CD1c-positive myeloid dendritic cell (primary cell): ENCODE data around the gene MTFP1.
"Not testable (repeated sequence)": the region's sequence is repeated elsewhere in the genome, so short reads cannot be mapped to it uniquely, and the experiment has no call there.

Experiments used
- DNase-seq: peaks from one replicate; pipeline ENCODE4 v3.0.0-alpha.2; 2016; ENCODE audit errors: extremely low spot score

The MTFP1 gene

GRCh38 chr22:30426388-30427353 lies 1.1 kb downstream of the MTFP1 start:
- peak; percentile 93 for DNase-seq

GRCh38 chr22:30427871-30428270 lies 2.3 kb downstream of the MTFP1 start:
- DNase-seq, result no peak

GRCh38 chr22:30429887-30430286 lies 4.3 kb downstream of the MTFP1 start:
- no peak for DNase-seq

- no peak for DNase-seq
Measured at GRCh38 chr22:30430933-30431332, 5.4 kb downstream of the MTFP1 start.

- no peak for DNase-seq
Measured at GRCh38 chr22:30432096-30432495, 6.5 kb downstream of the MTFP1 start.

DNA sequence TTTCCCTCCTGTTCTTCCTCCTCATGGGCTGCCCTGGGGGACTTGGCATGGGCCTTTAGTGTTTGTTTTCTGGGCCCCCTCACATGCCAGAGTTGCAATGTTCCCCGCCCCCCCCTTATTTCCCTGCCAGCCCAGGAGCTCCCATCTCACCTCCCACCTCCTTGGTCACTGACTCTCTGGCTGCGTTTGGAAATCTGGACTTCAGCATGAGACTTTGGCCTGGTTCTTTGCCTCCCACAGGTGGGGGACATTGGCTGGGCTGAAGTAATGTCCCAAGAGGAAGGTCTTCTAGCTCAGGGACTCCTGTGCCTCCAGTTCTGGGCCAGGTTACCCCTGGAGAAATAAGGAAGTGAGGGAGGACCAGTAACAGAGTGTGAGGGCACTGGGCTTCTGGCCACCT lies 7.0 kb downstream of the MTFP1 start:
- DNase-seq, result no peak

DNA sequence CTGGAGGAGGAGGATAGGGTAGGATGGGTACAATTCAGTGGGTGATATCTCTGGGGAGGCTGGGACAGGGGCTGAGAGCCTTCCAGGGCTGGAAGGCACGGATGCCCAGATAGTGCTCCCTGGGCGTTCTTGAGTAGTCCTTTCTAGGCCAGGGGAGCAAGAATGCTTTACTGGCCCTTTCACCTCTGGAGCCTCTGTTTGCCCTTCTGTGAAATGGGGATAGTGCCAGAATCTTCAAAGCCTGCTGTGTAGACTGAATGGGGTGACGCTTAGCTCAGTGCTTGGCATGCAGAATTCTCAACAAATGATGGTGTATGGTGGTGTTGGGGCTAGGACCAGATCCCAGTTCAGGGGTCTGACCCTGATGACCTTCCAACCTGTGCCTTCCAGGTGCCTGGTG lies 7.7 kb downstream of the MTFP1 start:
- DNase-seq, result no peak

GRCh38 chr22:30433773-30434172 lies 8.2 kb downstream of the MTFP1 start:
- DNase-seq, result no peak

DNA sequence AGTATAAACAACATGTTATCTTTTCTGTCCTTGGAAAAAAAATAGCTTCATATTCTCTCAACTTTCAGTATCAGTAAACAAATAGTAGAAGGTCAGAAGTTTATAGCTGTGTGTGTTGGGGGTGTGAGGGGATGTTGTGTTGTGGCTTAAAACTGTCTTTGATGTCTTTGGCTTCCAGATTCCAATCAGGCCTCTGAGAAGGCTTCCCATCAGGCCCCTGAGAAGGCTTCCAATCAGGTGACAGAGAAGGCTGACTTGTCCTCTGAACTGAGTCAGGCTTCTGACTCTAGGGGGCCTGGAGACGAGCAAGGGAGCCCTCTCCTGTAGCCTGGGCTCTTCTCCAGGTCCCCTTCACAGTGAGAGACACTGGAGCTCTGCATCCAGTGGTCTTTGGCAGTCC lies 9.3 kb downstream of the MTFP1 start:
- DNase-seq, result no peak

DNA sequence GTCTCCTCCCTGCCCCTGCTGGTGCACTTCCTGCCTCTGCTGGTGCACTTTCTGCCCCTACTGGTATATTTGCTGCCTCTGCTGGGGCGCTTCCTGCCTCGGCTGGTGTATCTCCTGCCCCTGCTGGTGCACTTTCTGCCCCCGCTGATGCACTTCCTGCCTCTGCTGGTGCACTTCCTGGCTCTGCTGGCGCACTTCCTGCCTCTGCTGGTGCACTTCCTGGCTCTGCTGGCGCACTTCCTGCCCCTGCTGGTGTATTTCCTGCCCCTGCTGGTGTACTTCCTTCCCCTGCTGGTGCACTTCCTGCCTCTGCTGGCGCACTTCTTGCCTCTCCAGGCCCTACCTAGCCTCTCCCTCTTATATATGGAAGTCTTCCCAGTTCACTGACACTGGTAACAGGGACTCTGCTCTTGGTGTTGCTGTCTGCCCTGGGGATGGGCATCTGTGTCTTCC lies 10.1 kb downstream of the MTFP1 start:
- peak; percentile 55 for DNase-seq

DNA sequence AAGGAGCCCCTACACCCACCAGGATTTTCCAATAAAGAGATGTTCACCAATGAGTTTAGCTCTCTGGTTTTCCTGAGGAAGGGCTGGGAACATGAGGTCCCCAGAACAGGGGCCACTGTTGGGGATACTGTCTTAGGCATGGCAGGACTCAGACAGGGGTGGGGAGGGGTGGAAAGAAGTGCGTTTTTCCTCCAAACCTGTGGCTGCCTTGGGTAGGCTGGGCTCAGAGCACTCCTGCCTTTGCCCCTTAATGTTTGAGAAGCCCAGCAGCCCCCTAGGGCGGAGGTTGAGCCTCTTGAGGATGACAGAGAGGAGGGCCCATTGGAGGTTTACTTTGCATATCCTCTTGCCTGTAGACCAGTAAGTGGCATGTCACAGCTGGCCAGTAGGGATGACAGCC lies 10.6 kb downstream of the MTFP1 start:
- DNase-seq, result no peak

DNA sequence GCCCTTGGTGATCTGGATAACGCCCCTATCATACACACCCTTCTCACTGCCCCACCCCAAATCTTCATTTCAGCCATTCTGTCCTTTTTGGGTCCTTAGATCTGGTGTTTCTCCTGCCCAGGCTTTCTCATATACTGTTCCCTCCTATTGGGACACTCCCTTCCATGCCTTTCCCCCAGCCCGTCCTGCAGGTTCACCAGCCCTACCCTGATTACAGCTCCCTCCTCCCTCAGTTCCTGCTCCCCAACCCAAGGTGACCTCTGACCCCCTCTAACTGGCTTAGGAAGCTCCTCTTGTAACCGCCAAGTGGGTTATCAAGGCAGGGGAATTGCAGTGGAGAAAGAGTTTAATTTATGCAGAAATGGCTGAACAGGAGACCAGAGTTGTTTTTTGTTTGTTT lies 13.0 kb downstream of the MTFP1 start:
- no peak for DNase-seq

DNA sequence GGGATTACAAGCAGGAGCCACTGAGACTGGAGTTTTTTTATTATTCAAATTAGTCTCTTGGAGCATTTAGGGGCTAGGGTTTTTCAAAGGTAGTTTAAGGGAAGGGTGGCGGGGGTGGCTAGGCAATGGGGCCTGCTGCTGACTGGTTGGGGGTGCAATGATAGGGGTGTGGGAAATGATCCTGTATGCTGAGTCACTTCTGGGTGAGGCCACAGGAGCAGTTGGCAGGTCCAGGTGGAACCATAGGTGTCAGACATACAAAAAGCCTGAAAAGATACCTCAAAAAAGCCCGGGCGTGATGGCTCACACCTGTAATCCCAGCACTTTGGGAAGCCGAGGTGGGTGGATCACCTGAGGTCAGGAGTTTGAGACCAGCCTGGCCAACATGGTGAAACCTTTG lies 13.7 kb downstream of the MTFP1 start:
- DNase-seq, result no peak

DNA sequence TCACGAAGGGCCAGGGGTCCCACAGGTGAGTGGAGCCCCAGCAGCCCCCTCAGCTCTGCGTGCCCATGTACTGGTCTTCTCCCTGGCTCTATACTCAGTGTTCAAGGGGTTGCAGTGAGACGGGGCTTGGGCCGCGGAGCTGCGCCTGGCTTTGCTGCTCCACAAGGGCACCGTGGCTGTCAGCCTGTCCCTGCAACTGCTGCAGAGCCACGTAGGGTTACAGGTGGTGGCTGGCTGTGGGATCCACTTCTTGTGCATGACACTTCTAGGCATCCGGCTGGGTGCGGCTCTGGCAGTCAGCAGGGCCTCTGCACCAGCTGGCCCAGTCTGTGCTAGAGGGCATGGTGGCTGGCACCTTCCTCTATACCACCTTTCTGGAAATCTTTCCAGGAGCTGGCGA lies 14.3 kb downstream of the MTFP1 start:
- DNase-seq, result no peak

GRCh38 chr22:30441088-30441487 lies 15.5 kb downstream of the MTFP1 start:
- no peak for DNase-seq

DNA sequence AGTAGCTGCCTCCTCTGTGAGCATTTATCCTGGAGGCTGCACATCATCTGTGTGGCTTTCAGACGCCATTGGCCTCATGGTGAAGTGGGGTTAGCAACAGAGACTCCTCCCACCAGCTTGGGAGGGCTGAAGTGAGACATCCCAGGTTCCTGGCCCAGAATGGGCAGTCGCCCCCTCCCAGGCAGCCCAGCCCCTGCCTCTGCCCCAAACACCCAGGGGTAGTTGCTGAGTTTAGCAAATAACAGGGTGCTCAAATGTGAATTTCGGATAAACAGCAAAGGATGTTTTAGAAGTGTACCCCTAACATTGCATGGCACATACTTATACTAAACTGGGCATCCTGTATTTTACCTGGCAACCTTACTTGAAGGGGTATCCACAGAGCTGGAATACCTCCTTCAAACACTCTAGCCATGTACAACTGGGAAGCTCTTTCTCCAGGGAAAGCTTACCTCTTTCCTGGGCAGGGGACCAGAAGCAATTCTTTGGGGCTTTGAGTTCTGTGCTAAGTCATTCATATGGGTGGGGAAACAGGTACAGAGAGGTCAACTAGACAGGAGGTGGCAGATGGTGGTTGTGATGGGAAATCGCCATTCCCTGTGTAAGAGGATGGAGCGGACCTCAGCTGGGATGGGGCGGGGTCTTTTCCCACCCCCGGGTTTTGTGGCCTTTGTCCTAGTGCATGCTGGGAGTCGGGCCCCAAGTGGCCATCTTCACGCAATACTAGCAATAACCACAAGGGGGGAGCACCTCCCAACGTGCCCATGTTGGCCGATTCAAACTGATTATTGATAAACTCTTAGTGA lies 19.3 kb downstream of the MTFP1 start:
- peak; percentile 67 for DNase-seq

GRCh38 chr22:30445438-30446145 lies 20.0 kb downstream of the MTFP1 start:
- DNase-seq, result no peak

- no peak for DNase-seq
Measured at GRCh38 chr22:30447656-30448055, 22.1 kb downstream of the MTFP1 start.

GRCh38 chr22:30451488-30451887 lies 25.9 kb downstream of the MTFP1 start:
- not testable (repeated sequence) for DNase-seq

- DNase-seq, result no peak
Measured at GRCh38 chr22:30452861-30453260, 27.3 kb downstream of the MTFP1 start.

GRCh38 chr22:30453731-30454510 lies 28.4 kb downstream of the MTFP1 start:
- DNase-seq, result no peak
